Fibroblast of villous mesenchyme (primary cell): Measurements from ENCODE around the gene DTL. TPM values are rescaled to one million over a fixed set of nuclear protein-coding genes. Genes with fewer than 3 reads are reported as not detected.
A peak's percentile ranks its signal among the peaks of the same experiment; 100 is the strongest.
"Not testable (repeated sequence)": the region's sequence is repeated elsewhere in the genome, so short reads cannot be mapped to it uniquely, and the experiment has no call there.

Experiments
- DNase-seq: peaks from one replicate; pipeline ENCODE4 v3.0.0-alpha.2; 2010; ENCODE audit warnings: low read depth
- H3K4me3 ChIP-seq: 2 replicates; pipeline ENCODE4 v1.5.1; 2011; ENCODE audit warnings: low read depth, mild to moderate bottlenecking, low read length
- CTCF ChIP-seq: IDR thresholded peaks from 2 replicates; pipeline ENCODE4 v1.5.1; 2012; ENCODE audit warnings: low read depth, mild to moderate bottlenecking, low read length; ENCODE audit not compliant: insufficient read depth
- total RNA-seq: library from RNA; depleted of rRNA; stranded (reverse); fragments of >200 nt; gene quantifications from 2 replicates; pipeline ENCODE4 v1.2.3, GENCODE V29; 2012

Gene DTL
- total RNA-seq: 13.2 and 16.0 TPM in 2 replicates

GRCh38 chr1:212035123-212035834 is at the start of gene DTL, which contains the start of gene INTS7:
DTL (plus strand) TSS chr1:212035748; CDS start chr1:212035891, 143 bp downstream.
INTS7 (minus strand) TSS chr1:212035557; CDS start chr1:212035437, 120 bp downstream.
- DNase-seq: peak; percentile 99
- H3K4me3 ChIP-seq: peak within 1 kb of the TSS; percentile 98
- peak; percentile 63 for TF ChIP-seq CTCF

GRCh38 chr1:211986628-211987254 is 48.8 kb upstream of the DTL start:
- DNase-seq: no peak
- no peak for TF ChIP-seq CTCF

GRCh38 chr1:211991695-211992094 is 43.9 kb upstream of the DTL start:
- no peak for DNase-seq
- no peak for TF ChIP-seq CTCF
- no peak overlapping the region for H3K4me3 ChIP-seq

More at GRCh38 chr1:211986628-211987254, 48.8 kb upstream of the DTL start:
- H3K4me3 ChIP-seq: no peak overlapping the region

GRCh38 chr1:211997426-211997825 is 38.1 kb upstream of the DTL start:
- not testable (repeated sequence) for DNase-seq, H3K4me3 ChIP-seq

GRCh38 chr1:212002536-212002935 is 33.0 kb upstream of the DTL start:
- TF ChIP-seq CTCF: no peak
- H3K4me3 ChIP-seq: no peak overlapping the region
- peak; percentile 62 for DNase-seq

- no peak for TF ChIP-seq CTCF
- no peak overlapping the region for H3K4me3 ChIP-seq
- no peak for DNase-seq
Observed at GRCh38 chr1:212004895-212005608, 30.5 kb upstream of the DTL start.

GRCh38 chr1:212007178-212007577 is 28.4 kb upstream of the DTL start:
- no peak for TF ChIP-seq CTCF
- no peak overlapping the region for H3K4me3 ChIP-seq
- no peak for DNase-seq
